ENCODE results near the gene SUPT7L. TPM values are rescaled to one million over a fixed set of nuclear protein-coding genes. Genes with fewer than 3 reads are reported as not detected.

SUPT7L gene
- polyA plus RNA-seq, 1 donor from 2014 or later: 95.8 TPM

GRCh38 chr2:27709326-27709725, 45.9 kb upstream of the SUPT7L start:
- H3K36me3 ChIP-seq (ENCODE audit: insufficient read depth, low read length): no peaks in the 10 kb centered on the region
- no peak overlapping the region for H3K4me3 ChIP-seq (ENCODE audit: low read length)
- H3K9me3 ChIP-seq (ENCODE audit: low read length): no peaks in the 10 kb centered on the region
- no peaks in the 10 kb centered on the region for H3K27me3 ChIP-seq (ENCODE audit: insufficient read depth, low read depth, low read length)
- no peak overlapping the region for H3K27ac ChIP-seq (ENCODE audit: low read length)
- H3K9me2 ChIP-seq (ENCODE audit: insufficient read depth, low read length): no peaks in the 10 kb centered on the region
- no peak overlapping the region for H3K9ac ChIP-seq (ENCODE audit: low read length)
- TF ChIP-seq, protein P1, sequence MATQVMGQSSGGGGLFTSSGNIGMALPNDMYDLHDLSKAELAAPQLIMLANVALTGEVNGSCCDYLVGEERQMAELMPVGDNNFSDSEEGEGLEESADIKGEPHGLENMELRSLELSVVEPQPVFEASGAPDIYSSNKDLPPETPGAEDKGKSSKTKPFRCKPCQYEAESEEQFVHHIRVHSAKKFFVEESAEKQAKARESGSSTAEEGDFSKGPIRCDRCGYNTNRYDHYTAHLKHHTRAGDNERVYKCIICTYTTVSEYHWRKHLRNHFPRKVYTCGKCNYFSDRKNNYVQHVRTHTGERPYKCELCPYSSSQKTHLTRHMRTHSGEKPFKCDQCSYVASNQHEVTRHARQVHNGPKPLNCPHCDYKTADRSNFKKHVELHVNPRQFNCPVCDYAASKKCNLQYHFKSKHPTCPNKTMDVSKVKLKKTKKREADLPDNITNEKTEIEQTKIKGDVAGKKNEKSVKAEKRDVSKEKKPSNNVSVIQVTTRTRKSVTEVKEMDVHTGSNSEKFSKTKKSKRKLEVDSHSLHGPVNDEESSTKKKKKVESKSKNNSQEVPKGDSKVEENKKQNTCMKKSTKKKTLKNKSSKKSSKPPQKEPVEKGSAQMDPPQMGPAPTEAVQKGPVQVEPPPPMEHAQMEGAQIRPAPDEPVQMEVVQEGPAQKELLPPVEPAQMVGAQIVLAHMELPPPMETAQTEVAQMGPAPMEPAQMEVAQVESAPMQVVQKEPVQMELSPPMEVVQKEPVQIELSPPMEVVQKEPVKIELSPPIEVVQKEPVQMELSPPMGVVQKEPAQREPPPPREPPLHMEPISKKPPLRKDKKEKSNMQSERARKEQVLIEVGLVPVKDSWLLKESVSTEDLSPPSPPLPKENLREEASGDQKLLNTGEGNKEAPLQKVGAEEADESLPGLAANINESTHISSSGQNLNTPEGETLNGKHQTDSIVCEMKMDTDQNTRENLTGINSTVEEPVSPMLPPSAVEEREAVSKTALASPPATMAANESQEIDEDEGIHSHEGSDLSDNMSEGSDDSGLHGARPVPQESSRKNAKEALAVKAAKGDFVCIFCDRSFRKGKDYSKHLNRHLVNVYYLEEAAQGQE (IDR thresholded peaks at IDR 0.05; ENCODE audit: borderline replicate concordance): no peak
- TF ChIP-seq SMC3 (conservative IDR thresholded peaks at IDR 0.05; ENCODE audit: poor library complexity) (no peak), EZH2 (IDR thresholded peaks at IDR 0.05; ENCODE audit: borderline replicate concordance, insufficient read depth, low read length, poor library complexity, severe bottlenecking) (no peak), TAF1 (IDR thresholded peaks at IDR 0.05; ENCODE audit: low read depth) (no peak), EP300 (conservative IDR thresholded peaks at IDR 0.05; ENCODE audit: poor library complexity, severe bottlenecking) (no peak), MXI1 (conservative IDR thresholded peaks at IDR 0.05; ENCODE audit: poor library complexity, severe bottlenecking) (no peak), RAD21 (conservative IDR thresholded peaks at IDR 0.05) (no peak), POLR2AphosphoS5 (IDR thresholded peaks at IDR 0.05) (no peak)
- TF ChIP-seq, protein P2, sequence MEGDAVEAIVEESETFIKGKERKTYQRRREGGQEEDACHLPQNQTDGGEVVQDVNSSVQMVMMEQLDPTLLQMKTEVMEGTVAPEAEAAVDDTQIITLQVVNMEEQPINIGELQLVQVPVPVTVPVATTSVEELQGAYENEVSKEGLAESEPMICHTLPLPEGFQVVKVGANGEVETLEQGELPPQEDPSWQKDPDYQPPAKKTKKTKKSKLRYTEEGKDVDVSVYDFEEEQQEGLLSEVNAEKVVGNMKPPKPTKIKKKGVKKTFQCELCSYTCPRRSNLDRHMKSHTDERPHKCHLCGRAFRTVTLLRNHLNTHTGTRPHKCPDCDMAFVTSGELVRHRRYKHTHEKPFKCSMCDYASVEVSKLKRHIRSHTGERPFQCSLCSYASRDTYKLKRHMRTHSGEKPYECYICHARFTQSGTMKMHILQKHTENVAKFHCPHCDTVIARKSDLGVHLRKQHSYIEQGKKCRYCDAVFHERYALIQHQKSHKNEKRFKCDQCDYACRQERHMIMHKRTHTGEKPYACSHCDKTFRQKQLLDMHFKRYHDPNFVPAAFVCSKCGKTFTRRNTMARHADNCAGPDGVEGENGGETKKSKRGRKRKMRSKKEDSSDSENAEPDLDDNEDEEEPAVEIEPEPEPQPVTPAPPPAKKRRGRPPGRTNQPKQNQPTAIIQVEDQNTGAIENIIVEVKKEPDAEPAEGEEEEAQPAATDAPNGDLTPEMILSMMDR (IDR thresholded peaks at IDR 0.05; ENCODE audit: poor library complexity, severe bottlenecking): no peak
- H3K4me2 ChIP-seq (ENCODE audit: low read length): no peak overlapping the region
- no peak overlapping the region for H2AFZ ChIP-seq (ENCODE audit: low read depth, low read length)
- H4K20me1 ChIP-seq (ENCODE audit: insufficient read depth): no peaks in the 10 kb centered on the region
- no peaks in the 10 kb centered on the region for H3F3A ChIP-seq (ENCODE audit: insufficient read depth, low read length, poor library complexity, severe bottlenecking)
- H3K79me2 ChIP-seq (replicated peaks; ENCODE audit: insufficient read depth, low read length): no peaks in the 10 kb centered on the region

- Histone ChIP-seq H3K4me3 (ENCODE audit: low read length) (no peak overlapping the region), H2AFZ (ENCODE audit: low read depth, low read length) (no peak overlapping the region), H3K36me3 (ENCODE audit: insufficient read depth, low read length) (no peaks in the 10 kb centered on the region), H3K9ac (ENCODE audit: low read length) (no peak overlapping the region), H4K20me1 (ENCODE audit: insufficient read depth) (no peaks in the 10 kb centered on the region), H3K9me3 (ENCODE audit: low read length) (no peaks in the 10 kb centered on the region), H3K9me2 (ENCODE audit: insufficient read depth, low read length) (no peaks in the 10 kb centered on the region), H3F3A (ENCODE audit: insufficient read depth, low read length, poor library complexity, severe bottlenecking) (no peaks in the 10 kb centered on the region), H3K27ac (ENCODE audit: low read length) (no peak overlapping the region), H3K79me2 (replicated peaks; ENCODE audit: insufficient read depth, low read length) (no peaks in the 10 kb centered on the region), H3K4me2 (ENCODE audit: low read length) (no peak overlapping the region), H3K27me3 (ENCODE audit: insufficient read depth, low read depth, low read length) (no peaks in the 10 kb centered on the region)
- TF ChIP-seq TAF1 (IDR thresholded peaks at IDR 0.05; ENCODE audit: low read depth): no peak
- TF ChIP-seq SMC3 (conservative IDR thresholded peaks at IDR 0.05; ENCODE audit: poor library complexity): no peak
- TF ChIP-seq, protein P2 (IDR thresholded peaks at IDR 0.05; ENCODE audit: poor library complexity, severe bottlenecking): no peak
- no peak for TF ChIP-seq EP300 (conservative IDR thresholded peaks at IDR 0.05; ENCODE audit: poor library complexity, severe bottlenecking)
- TF ChIP-seq EZH2 (IDR thresholded peaks at IDR 0.05; ENCODE audit: borderline replicate concordance, insufficient read depth, low read length, poor library complexity, severe bottlenecking): no peak
- TF ChIP-seq MXI1 (conservative IDR thresholded peaks at IDR 0.05; ENCODE audit: poor library complexity, severe bottlenecking): no peak
These were observed 45.3 kb upstream of the SUPT7L start for GRCh38 chr2:27708666-27709065.
